GM19238 (cell line): ENCODE measurements around the gene SNRNP200.
A peak's percentile ranks its signal among the peaks of the same experiment; 100 is the strongest.
"Not testable (repeated sequence)": the region's sequence is repeated elsewhere in the genome, so short reads cannot be mapped to it uniquely, and the experiment has no call there.

Source experiments
- DNase-seq: peaks from one replicate; pipeline ENCODE4 v3.0.0; 2011; ENCODE audit warnings: low spot score; ENCODE audit not compliant: insufficient read length

The SNRNP200 gene

DNA sequence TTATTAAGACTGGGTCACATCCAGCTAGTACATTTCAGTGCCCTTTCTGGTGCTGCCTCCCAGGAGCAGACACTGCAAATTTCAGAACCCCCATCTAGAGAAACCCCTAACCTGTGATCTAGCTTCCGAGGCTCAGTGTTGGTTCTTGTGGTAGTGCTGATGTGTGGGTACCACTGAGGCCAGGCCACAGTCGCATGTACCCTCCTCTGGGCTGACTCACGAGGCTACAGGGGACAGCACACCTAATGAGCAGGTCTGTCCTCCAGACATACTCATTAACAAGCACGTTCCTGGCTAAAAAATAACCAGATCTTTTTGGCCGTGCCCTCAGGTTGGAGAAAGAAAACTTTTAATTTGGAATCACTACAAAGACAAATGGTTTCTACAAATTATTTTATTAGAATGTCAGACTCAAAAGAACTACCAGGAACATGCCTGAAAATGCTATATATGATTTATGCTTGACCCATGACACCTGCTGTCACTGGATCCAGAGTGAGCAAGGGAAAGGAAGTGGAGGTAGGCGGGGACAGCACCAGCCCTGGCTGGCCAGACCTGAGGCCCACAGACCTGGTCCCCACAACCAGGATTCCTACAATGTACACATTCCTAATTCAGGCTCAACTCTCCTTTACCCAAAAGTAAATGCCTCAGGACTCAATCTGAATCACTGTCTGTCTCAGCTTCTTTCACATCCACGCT, 30.8 kb downstream of the SNRNP200 start:
- no peak for DNase-seq

DNA sequence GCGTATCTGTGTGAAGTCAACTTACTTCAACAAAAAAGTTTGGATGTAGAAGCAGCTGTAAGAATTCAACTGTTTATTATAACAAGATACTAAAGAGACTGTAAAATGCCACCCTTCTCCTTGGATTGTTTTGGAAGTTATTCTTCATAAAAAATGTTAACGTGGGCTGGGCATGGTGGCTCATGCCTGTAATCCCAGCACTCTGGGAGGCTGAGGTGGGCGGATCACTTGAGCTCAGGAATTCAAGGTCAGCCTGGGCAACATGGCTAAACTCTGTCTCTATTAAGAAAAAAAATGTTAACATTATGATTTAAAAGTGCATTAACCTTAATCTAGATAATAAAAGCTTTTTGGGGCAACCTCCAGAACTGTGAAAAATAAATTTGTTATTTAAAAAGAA, 31.6 kb downstream of the SNRNP200 start:
- no peak for DNase-seq

DNA sequence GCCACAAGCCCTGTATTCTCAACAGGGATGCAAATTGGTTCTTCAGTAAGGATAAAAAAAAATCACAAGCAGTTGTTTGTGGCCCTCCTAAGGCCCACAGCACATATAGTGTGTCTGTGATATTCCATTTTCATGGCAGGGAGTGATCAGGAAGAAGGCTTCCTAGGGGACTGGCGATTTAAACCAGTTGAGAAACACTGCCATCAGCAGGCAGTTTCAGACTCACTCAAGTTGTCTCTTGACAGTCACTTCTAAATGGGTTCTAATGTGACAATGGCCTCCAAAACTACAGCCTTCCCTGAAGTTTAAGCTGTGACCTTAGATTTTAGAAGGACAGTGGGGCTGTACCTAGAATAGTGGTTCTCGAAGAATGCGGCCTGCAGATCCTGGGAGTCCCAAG, 33.4 kb downstream of the SNRNP200 start:
- DNase-seq, result no peak

DNA sequence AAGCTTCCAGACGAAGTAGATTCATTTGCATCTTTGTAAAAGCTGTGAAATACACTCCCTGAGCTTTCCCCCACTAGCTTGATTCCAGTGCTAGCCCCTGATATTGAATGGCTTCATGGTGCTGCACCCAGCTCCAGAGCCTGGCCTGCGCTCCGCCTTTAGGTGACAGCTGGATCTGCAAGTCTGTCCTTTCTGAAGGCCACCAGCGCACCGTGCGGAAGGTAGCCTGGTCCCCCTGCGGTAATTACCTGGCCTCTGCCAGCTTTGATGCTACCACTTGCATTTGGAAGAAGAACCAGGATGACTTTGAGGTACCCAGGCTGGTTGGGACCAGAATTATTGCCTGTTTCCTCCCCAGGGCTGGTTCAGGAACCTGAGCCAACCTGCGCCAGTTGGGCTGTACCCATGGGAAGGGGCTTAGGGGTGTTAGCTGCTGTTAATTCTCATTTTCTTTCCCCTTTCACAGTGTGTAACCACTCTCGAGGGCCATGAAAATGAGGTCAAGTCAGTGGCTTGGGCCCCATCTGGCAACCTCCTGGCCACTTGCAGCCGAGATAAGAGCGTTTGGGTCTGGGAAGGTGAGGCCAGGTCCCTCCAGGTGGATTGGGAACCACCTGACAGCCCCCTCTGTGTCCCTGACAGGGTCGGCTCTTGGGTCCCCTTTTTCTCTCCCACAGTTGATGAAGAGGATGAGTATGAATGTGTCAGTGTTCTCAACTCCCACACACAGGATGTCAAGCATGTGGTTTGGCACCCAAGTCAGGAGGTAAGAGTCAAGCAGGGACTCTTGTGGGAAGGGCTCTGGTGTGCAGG, 38.0 kb downstream of the SNRNP200 start:
- DNase-seq, result peak; percentile 34

DNA sequence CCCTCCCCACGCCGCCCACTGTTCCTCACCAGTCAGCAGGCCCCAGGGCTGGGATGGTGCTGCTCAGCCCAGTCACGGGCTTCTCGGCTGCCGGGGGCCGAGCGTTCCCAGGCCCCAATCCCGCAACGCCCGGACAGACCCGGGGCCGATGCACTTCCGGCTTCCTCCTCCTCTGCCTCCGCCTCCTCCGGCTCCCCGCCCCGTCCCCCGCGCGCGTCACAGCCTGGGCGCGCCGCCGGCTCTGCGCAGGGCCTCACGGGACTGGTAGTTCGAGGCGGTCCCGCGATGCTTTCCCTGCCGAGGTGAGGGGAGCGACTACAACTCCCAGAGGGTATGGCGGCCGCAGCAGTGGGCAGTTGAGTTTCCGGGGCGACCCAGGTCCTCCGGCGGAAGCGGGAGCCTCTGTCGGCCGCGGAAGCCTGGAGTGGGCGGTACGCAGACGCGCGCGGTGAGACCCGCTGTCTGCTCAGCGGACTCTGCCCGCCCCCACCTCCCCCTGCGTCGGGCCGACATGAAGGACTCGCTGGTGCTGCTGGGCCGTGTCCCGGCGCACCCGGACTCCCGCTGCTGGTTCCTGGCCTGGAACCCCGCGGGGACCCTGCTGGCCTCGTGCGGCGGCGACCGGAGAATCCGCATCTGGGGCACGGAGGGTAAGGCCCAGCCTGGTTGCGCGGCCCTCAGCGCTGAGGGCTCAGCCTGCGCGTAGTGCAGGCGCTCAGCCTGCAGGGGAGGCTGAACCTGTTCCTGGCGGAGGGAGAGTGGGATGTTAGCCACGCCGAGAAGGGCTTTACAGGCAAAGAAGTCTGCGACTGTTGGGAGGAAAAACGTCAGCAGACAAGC, 39.3 kb downstream of the SNRNP200 start, which contains the start of the genes CIAO1 and TMEM127:
Gene CIAO1, plus strand, starts transcription at position 386 of the 840 bp plus-strand sequence. Its CDS starts 126 bp downstream, at position 512.
Gene TMEM127, minus strand, starts transcription at position 158 of the 840 bp plus-strand sequence. CDS start 616 bp downstream, outside the sequence.
- peak; percentile 97 for DNase-seq

DNA sequence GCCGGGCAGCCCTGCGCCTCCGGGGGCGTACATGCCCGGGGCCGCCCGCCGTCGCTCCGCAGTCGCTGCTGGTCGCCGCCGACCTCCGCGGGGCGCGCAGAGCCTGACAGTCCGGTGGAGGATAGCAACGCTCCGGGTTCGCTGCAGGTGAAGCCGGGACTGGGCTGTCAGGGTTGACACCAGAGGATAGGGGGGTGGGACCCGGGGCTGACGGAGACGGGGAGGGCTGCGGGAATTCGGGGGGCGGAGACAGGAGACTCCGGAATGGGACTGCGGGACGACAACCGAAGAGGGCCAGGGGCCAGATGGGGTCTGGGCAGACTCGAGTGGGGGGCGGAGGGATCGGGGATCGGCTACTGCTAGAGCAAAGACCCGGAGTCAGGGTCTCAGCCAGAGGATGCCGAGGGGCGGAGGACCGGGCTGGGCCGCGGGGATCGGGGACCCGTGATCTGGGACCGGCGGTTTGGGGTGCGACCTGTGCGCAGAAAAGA, 40.0 kb downstream of the SNRNP200 start:
- DNase-seq, result no peak

DNA sequence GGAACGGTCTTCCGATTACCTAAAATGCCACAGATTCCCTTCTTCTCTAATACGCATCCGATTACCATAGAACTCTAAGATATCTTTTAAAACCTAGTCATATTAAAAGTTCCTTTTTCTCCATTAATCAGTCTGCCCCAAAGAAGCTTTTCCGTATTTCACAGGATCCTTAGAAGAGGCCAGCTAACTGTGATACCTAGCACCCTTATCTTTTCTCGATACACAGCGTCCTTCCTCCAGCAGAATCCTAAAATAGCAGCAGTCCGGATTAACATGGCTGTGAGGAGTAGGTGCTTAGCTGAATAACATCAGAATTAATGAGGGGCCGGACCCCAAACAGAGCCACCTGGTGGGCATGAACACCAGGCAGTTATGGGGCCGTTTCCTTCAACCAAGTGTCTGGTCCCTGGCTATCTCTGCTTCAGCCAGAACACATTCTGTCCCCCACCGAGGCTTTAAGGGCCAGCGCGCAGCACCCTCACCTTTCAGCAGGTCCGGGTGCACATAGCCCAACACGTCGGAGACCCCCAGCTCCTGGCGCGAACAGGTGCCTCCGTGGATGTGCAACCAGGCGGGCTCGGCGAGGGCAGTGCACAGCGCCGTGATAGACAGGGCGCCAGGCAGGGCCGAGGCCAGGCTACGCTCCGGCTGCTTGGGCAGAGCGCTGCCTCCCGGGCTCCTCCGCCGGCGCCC, 40.5 kb downstream of the SNRNP200 start:
- DNase-seq, result peak; percentile 58

DNA sequence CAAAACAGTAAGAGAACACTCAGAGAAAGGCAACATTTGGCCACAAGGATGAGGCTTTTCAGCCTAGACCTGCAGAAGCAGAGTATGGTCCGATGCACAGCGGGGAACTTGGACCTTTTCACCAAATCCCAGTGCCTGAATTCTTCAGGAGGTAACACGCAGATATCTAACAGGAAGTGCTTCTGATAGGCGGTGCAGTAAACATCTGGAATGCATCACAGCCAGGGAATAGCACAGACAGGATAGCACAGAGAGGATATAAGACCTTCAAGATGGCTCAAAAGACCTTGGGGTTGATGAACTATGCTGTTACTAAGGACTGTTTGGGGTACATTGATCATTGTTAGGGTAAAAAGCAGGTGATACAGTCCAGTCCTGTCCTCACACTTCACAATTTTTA, 41.3 kb downstream of the SNRNP200 start:
- no peak for DNase-seq

DNA sequence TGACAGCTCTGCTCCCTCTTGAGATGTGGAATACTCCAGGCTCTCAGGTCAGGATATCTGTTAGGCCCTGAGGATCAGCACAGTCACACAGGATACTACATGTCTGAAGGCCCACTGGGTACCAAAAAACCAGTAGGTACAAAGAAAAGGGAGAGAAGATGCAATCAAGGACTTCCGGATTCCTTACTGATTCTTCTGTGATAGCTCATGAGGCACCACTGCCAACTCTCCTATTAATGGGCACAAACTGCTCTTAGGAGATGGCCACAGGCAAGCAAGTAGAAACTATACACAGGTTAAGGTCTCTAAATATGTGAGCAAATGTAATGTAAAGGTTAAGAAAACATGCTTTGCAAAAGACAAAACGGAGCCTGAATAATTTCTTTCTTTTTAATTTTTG, 43.0 kb downstream of the SNRNP200 start:
- DNase-seq, result no peak

DNA sequence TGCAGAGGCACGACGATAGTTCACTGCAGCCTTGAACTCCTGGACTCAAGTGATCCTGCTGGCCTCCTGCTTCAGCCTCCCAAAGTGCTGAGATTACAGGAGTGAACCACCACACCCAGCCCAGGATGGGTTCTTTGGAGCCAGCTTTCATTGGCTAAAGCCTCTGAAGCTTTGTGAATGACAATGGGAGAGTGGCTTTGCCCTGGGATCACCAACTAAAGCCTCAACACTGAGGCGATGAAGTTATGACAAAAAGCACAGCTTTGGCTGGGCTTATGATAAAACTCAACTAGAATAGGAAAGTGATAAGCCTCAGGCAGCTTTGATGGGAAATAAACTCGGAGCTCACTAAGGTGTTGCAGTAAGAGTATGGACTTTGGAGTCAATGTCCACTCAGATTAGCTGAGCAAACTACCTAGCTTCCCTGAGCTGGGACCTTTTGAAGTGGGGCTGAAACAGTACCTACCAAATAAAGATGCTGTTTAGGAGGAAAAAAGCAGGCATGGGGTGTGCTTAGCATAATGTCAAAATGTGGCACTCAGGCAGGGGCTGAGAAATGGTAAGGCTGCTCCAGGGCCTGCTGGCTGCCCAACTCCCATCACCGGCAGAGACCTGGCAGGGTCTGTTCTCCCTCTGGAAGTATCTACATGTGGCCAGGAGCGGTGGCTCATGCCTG, 43.9 kb downstream of the SNRNP200 start:
- no peak for DNase-seq

DNA sequence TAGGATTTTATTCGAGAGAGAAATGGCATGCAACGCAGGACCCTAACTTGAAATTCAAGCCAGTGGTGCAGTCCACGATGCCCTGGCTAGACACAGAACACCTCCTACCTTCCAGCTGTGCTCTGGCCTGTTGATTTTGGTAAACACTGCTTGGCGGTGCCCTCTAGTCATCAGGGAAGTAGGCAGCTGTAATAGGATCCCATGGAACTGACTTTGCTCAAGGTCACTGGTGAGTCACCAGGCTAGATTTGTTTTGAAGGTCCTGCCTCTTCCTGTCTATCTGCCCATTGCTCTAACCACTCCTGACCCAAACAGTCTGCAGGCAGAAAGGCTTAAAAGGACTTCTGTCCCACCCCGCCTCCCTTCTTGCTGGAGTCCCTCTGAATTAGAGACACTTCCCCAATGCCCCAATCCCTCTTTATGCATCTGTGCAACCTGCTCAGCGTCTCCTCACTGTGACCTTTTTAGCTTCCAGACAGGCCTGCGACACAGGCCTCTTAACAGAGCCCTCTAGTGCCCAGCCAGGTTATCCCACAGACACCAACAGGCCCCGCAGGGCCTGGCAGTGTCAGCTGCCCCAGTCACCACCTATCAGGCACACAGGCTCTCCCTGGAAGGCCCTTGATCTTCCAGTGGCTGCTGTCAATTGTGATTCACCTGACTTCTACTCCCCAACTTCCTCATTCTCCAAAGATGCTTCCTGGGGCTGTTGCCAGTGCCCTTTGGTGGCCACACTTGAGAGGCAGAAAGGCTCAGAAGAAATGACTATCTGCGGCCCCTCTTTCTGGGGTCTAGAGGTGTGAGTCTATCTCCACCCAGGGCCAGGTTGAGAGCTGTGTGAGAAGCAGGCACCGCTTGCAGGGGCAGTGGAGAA, 44.7 kb downstream of the SNRNP200 start:
- DNase-seq, result peak; percentile 48

DNA sequence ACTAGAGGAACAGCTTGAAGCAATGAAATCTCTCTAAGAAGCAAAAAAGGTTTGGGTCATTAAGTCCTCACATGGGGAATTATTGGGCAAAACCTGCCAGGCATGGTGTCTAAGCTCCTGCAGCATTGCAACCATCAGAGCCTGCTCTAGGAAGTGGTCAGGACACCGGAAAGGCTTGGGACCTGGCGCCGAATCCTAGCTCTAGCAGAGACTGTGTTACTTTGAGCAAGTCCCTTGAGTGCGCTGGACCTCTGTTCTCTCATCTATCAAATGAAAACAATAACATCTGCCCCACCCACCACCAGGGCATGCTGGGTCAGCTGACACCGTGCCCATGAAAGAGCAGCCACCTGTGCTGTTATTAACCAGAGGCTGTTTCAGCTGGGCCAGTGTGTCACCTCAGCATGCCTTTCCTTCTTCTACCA, 45.8 kb downstream of the SNRNP200 start:
- DNase-seq, result no peak

DNA sequence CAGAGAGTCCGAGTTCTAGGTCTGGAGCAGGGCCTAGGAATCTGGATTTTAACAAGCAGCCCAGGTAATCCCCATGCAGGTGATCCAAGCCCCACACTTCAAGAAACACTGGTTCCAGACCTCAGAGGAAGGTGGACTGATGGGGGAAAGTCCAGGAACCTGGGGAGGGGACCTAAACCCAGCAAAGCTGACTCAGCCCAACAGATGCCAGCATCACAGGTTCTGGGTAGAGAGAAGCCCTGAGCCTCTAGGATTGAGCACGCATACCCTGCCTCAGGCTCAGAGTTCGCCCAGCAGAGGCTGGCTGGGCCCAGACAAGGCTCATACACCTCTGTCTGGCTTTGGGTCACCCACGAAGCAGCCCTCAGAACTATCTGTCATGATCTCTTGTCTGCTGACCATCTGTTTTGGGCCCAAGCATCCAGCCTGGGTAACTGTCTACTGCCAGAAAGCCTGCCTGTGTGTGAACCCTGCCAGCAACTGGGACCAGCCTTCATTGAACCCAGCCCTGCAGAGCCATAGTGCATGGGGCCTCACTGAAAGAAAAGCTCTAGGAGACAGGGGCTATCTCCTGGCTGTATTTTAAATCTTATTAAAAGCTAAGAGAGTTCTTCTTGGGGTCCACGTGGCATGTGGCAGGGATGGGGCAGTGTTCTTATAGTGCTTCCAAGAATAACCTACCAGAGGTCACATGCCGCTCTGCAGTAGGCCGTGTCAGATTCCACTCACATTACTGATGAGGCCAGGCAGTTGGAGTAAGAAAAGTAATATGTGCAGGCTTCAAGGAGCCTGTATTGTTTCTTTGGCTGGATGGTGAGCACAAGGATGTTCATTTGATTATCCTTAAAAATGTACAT, 47.0 kb downstream of the SNRNP200 start:
- no peak for DNase-seq

DNA sequence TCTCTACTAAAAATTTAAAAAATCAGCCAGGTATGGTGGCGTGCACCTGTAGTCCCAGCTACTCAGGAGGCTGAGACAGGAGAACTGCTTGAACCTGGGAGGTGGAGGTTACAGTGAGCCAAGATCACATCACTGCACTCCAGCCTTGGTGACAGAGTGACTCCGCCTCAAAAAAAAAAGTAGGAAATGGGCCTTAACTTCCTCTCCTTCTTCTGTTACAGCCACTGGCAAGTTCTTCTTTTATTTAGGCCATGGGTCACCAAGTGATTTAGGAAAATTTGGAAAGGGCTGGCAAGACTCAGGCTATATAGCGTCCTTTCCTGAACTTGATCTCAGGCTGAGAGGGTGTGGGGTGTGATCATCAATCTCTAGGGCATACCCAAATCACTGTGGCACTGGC, 47.6 kb downstream of the SNRNP200 start:
- DNase-seq, result not testable (repeated sequence)

DNA sequence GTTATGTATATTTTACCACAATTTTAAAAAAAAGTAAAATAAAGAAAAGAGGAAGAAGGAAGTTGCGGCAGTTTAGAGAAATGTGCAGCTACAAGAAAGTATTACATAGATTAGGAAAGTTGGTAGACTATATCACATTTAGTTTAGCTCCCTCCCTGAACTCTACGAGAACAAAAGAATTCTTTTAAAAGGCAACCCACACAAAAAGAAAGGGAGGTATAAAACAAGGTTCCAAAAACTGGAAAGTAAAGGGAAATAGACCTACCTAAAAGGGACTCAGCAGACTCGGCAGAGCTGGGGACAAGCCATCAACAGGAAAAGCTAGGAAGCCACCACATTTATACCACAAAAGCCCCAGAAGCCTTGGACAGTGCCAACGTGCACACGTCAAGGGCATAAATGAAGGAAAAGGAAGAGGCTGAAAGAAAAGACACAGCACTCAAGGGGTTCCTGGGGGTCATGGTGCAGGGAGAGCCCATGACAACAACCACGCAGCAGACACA, 48.7 kb downstream of the SNRNP200 start:
- DNase-seq, result no peak

DNA sequence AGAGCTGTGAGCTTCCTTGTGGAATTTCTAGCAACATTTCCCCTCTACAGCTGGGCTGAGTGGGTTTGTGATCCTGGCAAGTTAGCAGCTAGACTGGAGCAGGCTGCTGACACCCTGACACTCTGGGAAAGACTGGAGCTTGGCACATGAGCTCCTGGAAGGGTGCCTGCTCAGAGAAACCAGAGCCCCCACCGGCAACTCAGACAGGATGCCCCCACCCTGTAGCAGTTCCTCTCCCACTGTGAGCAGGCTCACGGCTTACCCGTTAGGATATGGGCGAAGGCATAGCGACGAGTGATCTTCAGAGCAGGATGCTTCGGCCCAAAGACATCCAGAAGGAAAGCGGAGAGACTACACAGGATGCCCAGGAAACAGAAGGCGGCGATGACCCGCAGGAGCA, 50.8 kb downstream of the SNRNP200 start:
- DNase-seq, result no peak

DNA sequence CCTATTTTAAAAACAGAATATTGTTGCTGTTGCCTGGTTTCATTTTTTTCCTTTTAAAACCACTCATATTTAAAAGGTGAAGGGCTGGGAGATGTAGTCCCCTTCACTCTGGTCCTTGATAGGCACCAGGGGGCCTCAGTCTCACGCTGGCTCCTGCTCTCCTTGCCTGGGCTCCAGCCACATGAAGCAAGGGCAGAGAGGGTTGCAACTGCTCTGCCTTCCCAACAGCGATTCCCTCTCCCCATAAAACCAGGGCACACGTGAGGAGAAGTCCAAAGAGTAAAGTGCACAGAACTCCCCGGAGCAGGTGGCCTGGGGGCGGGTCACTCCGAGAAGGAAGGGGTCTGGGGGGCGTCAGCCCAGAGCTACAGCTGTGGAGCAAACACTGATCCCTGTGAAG, 52.3 kb downstream of the SNRNP200 start:
- DNase-seq, result no peak

DNA sequence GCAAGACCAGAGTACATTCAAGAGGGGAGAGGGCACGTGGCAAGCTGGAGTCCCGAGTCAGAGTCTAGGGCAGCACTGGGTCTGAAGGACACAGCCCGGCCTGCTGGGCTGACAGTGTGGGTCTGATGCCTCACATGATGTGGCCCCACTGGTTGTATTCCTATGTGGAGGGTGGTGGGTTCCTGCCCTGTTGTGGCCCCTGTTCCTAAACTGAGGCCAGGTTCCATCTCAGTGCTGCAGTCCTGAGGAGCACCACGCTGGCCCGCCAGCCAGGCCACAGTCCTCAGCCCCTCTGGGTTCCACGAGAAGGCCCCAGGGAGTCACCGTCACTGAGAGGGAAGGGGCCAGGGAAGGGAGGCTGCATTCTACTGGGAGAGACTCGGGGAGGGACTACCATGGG, 52.8 kb downstream of the SNRNP200 start:
- DNase-seq, result no peak
